H1 (cell line): ENCODE data around the gene PTEN. TPM values are rescaled to one million over a fixed set of nuclear protein-coding genes. Genes with fewer than 3 reads are reported as not detected.

Experiments used
- CTCF ChIA-PET: fragments of 300-600 bp; sonication (Branson Sonifier 250); formaldehyde crosslinking; loops from one replicate; lab custom pipeline; 2021; ENCODE audit not compliant: partially characterized antibody; lab: Charles Lee
- POLR2A ChIA-PET: fragments of 300-600 bp; sonication (Branson Sonifier 250); formaldehyde crosslinking; loops from one replicate; lab custom pipeline; 2021; ENCODE audit warnings: inconsistent platforms; ENCODE audit not compliant: partially characterized antibody; lab: Charles Lee
- DNase-seq, 2 experiments: peaks; one replicate each; pipeline versions ENCODE4 v3.0.0 to v3.0.0-alpha.2; 2010 to 2022; ENCODE audit warnings: low spot score in 2 of 2, low read depth in 1 of 2, mixed read lengths in 1 of 2
- FAIRE-seq: peaks from 2 replicates; lab custom pipeline; 2011; peaks lifted over from hg19 to GRCh38; lab: Jason Lieb, UNC
- H2AFZ ChIP-seq: 2 replicates; pipeline ENCODE4 v1.8.1; 2012; ENCODE audit warnings: low read length, inconsistent platforms
- H2AK5ac ChIP-seq: 2 replicates; pipeline ENCODE4 v1.6.1; 2013; ENCODE audit warnings: low read depth, low read length
- H2BK120ac ChIP-seq: replicated peaks from 2 replicates; pipeline ENCODE3; 2013; ENCODE audit warnings: low read depth, low read length, inconsistent platforms
- H2BK12ac ChIP-seq: 2 replicates; pipeline ENCODE4 v1.6.1; 2013; ENCODE audit warnings: low read depth, low read length
- H2BK15ac ChIP-seq: 2 replicates; pipeline ENCODE4 v1.6.1; 2013; ENCODE audit warnings: low read length
- H2BK20ac ChIP-seq: 2 replicates; pipeline ENCODE4 v1.6.1; 2013; ENCODE audit warnings: low read length
- H2BK5ac ChIP-seq: 2 replicates; pipeline ENCODE4 v1.6.1; 2013; ENCODE audit warnings: low read depth, low read length
- H3K14ac ChIP-seq: 2 replicates; pipeline ENCODE4 v1.6.1; 2013; ENCODE audit warnings: inconsistent platforms; ENCODE audit not compliant: insufficient read length
- H3K18ac ChIP-seq: 2 replicates; pipeline ENCODE4 v1.6.1; 2013; ENCODE audit warnings: low read length; ENCODE audit errors: extremely low read depth
- H3K23ac ChIP-seq: 2 replicates; pipeline ENCODE4 v1.6.1; 2013; ENCODE audit warnings: inconsistent platforms; ENCODE audit not compliant: insufficient read length
- H3K23me2 ChIP-seq: 2 replicates; pipeline ENCODE4 v1.6.1; 2013; ENCODE audit warnings: low read depth, low read length
- H3K27ac ChIP-seq: 2 replicates; pipeline ENCODE4 v1.6.1; 2011; ENCODE audit warnings: low read depth, low read length, inconsistent platforms
- H3K27me3 ChIP-seq, 4 experiments: replicated peaks in 1 of 4; 1 replicate in 1 of 4; 2 replicates in 3 of 4; pipeline versions ENCODE4 v1.6.1 to v1.8.1; 2011 to 2013; ENCODE audit warnings: low read length in 3 of 4, mild to moderate bottlenecking in 3 of 4, inconsistent platforms in 2 of 4, mixed read lengths in 2 of 4, moderate library complexity in 1 of 4; ENCODE audit not compliant: control insufficient read depth in 3 of 4, insufficient read depth in 3 of 4; ENCODE audit errors: extremely low read depth in 1 of 4
- H3K36me3 ChIP-seq, 4 experiments: 2 replicates each; pipeline versions ENCODE4 v1.6.1 to v1.8.1; 2011 to 2013; ENCODE audit warnings: mild to moderate bottlenecking in 4 of 4, low read length in 3 of 4, moderate library complexity in 2 of 4, control low read depth in 1 of 4, inconsistent platforms in 1 of 4; ENCODE audit not compliant: insufficient read depth in 4 of 4, control insufficient read depth in 2 of 4
- H3K4ac ChIP-seq: replicated peaks from 2 replicates; pipeline ENCODE3; 2013; ENCODE audit warnings: low read length, low read depth, mixed read lengths, inconsistent platforms; ENCODE audit not compliant: insufficient read length
- H3K4me1 ChIP-seq, 4 experiments: replicated peaks in 1 of 4; 1 replicate in 1 of 4; 2 replicates in 3 of 4; pipeline versions ENCODE4 v1.6.1 to v1.8.1; 2011 to 2013; ENCODE audit warnings: low read length in 3 of 4, inconsistent platforms in 2 of 4, mixed read lengths in 1 of 4; ENCODE audit not compliant: insufficient read depth in 4 of 4, control insufficient read depth in 3 of 4
- H3K4me2 ChIP-seq, 2 experiments: 2 replicates each; pipeline versions ENCODE4 v1.6.1 to v1.8.1; 2011 to 2013; ENCODE audit warnings: low read depth in 2 of 2, low read length in 2 of 2, control low read depth in 1 of 2, inconsistent platforms in 1 of 2, mild to moderate bottlenecking in 1 of 2; ENCODE audit not compliant: insufficient read depth in 1 of 2
- H3K4me3 ChIP-seq, 4 experiments: fragments of 200-600, 300-600 bp in 1 of 4; sonication (generic), shearing (Covaris generic), sonication (Bioruptor Twin) in 1 of 4; 2 replicates each; pipeline versions ENCODE4 v1.5.1 to v1.8.1; 2011 to 2016; ENCODE audit warnings: low read length in 4 of 4, low read depth in 3 of 4, control low read depth in 2 of 4, inconsistent platforms in 2 of 4, mild to moderate bottlenecking in 2 of 4, mixed read lengths in 1 of 4, moderate library complexity in 1 of 4; ENCODE audit not compliant: insufficient read depth in 2 of 4; ENCODE audit errors: extremely low read depth in 1 of 4
- H3K56ac ChIP-seq: replicated peaks from 2 replicates; pipeline ENCODE3; 2013; ENCODE audit warnings: low read depth, mild to moderate bottlenecking, mixed read lengths, low read length, inconsistent platforms; ENCODE audit not compliant: insufficient read length
- H3K79me1 ChIP-seq: 2 replicates; pipeline ENCODE4 v1.6.1; 2013; ENCODE audit warnings: low read depth, low read length, control low read depth
- H3K79me2 ChIP-seq, 2 experiments: 2 replicates each; pipeline versions ENCODE4 v1.6.1 to v1.8.1; 2012 to 2013; ENCODE audit warnings: low read length in 2 of 2, mild to moderate bottlenecking in 2 of 2, inconsistent platforms in 1 of 2; ENCODE audit not compliant: insufficient read depth in 2 of 2, control insufficient read depth in 1 of 2
- H3K9ac ChIP-seq, 4 experiments: replicated peaks in 1 of 4; 1 replicate in 1 of 4; 2 replicates in 3 of 4; pipeline versions ENCODE4 v1.6.1 to v1.8.1; 2011 to 2013; ENCODE audit warnings: low read depth in 3 of 4, low read length in 3 of 4, control low read depth in 2 of 4, mild to moderate bottlenecking in 2 of 4, moderate library complexity in 2 of 4, inconsistent platforms in 1 of 4; ENCODE audit errors: extremely low read depth in 1 of 4
- H3K9me3 ChIP-seq, 2 experiments: 2 replicates each; pipeline versions ENCODE4 v1.6.1 to v1.8.1; 2012 to 2013; ENCODE audit warnings: mild to moderate bottlenecking in 2 of 2, moderate library complexity in 2 of 2, control low read depth in 1 of 2, inconsistent platforms in 1 of 2, low read depth in 1 of 2, low read length in 1 of 2, mixed read lengths in 1 of 2; ENCODE audit not compliant: insufficient read depth in 2 of 2
- H4K20me1 ChIP-seq, 2 experiments: replicated peaks in 1 of 2; 2 replicates each; pipeline versions ENCODE3 to v1.8.1; 2011 to 2013; ENCODE audit warnings: inconsistent platforms in 2 of 2, low read length in 2 of 2, mild to moderate bottlenecking in 1 of 2; ENCODE audit not compliant: insufficient read depth in 2 of 2, control insufficient read depth in 1 of 2
- H4K5ac ChIP-seq: 2 replicates; pipeline ENCODE4 v1.6.1; 2013; ENCODE audit warnings: low read length, low read depth, mixed read lengths, inconsistent platforms; ENCODE audit not compliant: insufficient read length
- H4K8ac ChIP-seq: 2 replicates; pipeline ENCODE4 v1.8.0; 2013; ENCODE audit warnings: mild to moderate bottlenecking, moderate library complexity, low read length, inconsistent platforms; ENCODE audit not compliant: insufficient read depth; ENCODE audit errors: extremely low read depth
- H4K91ac ChIP-seq: replicated peaks from 2 replicates; pipeline ENCODE3; 2013; ENCODE audit warnings: low read length, mixed read lengths, inconsistent platforms; ENCODE audit not compliant: insufficient read length
- CREB1 ChIP-seq: IDR thresholded peaks from 2 replicates; pipeline ENCODE4 v1.6.1; 2012; ENCODE audit warnings: inconsistent platforms
- FOSL1 ChIP-seq: IDR thresholded peaks from 2 replicates; pipeline ENCODE4 v1.6.1; 2011; ENCODE audit warnings: mild to moderate bottlenecking, low read depth, low read length, moderate library complexity; ENCODE audit not compliant: insufficient read depth
- GTF2F1 ChIP-seq: IDR thresholded peaks from 2 replicates; pipeline ENCODE4 v1.6.1; 2012; ENCODE audit warnings: low read depth, low read length, improper control_type of control experiment, borderline replicate concordance
- KDM4A ChIP-seq: IDR thresholded peaks from one replicate; pipeline ENCODE4 v1.7.1; 2012; ENCODE audit warnings: low read depth, mild to moderate bottlenecking, moderate library complexity, low read length, inconsistent platforms; ENCODE audit not compliant: severe bottlenecking
- NANOG ChIP-seq: IDR thresholded peaks from 2 replicates; pipeline ENCODE4 v1.6.1; 2011; ENCODE audit warnings: low read length, low read depth, mild to moderate bottlenecking, inconsistent platforms; ENCODE audit not compliant: insufficient read depth, poor library complexity, severe bottlenecking
- SIX5 ChIP-seq: IDR thresholded peaks from 2 replicates; pipeline ENCODE4 v1.6.1; 2011; ENCODE audit warnings: mild to moderate bottlenecking, low read depth, low read length
- TAF7 ChIP-seq: optimal IDR thresholded peaks from 2 replicates; pipeline ENCODE3; 2011; ENCODE audit warnings: low read depth, mild to moderate bottlenecking, inconsistent platforms, low read length, moderate library complexity, borderline replicate concordance
- ZNF274 ChIP-seq: IDR thresholded peaks from 2 replicates; pipeline ENCODE4 v1.7.0; 2012; ENCODE audit warnings: low read length, borderline replicate concordance; ENCODE audit errors: extremely low read depth
- WGBS, 2 experiments: shearing (Covaris generic) in 1 of 2; methylation state at CpG; one replicate each; pipeline versions ENCODE4 v1.1.6 to v1.1.7; 2013 to 2015; ENCODE audit warnings: low lambda C conversion rate in 2 of 2, mixed read lengths in 2 of 2, inconsistent platforms in 1 of 2, low coverage in 1 of 2, missing lambda C conversion rate in 1 of 2; ENCODE audit not compliant: insufficient replicate concordance in 2 of 2, insufficient coverage in 1 of 2, insufficient read length in 1 of 2; ENCODE audit errors: extremely low coverage in 1 of 2, missing lambda C conversion rate in 1 of 2; 5-methylcytosine and 5-hydroxymethylcytosine counted together
- polyA plus RNA-seq, 7 experiments: library from polyadenylated mRNA; depleted of rRNA in 3 of 7; stranded (reverse) in 5 of 7; unstranded in 2 of 7; fragments of >200 nt in 5 of 7; fragments of 200-250 nt in 2 of 7; gene quantifications; 1 replicate in 5 of 7; 2 replicates in 1 of 7; 4 replicates in 1 of 7; pipeline versions ENCODE4 v1.2.1 to v1.2.3, GENCODE V29; 2011 to 2013; ENCODE audit warnings: missing spikeins in 2 of 7, mixed read lengths in 2 of 7
- total RNA-seq: library from RNA; stranded (reverse); fragmentation: NEBNext Ultra II Directional; extraction: Animal tissue kit (Norgen Biotek cat#: 25700); gene quantifications from 2 replicates; pipeline ENCODE4 v1.2.1, GENCODE V29; 2021

The PTEN gene
- total and polyA plus RNA-seq, 2 of the 8 experiments (the other 6 are each of a cell fraction or from before 2014, with no cell fraction given): 6.3 to 48.7 TPM

GRCh38 chr10:87852089-87852488 is 11.3 kb upstream of the PTEN start:
- CTCF ChIA-PET: interaction anchor here (0.6 to 4.3 kb wide), 6 partner anchors 10 to 682 kb away, joined by 3 to 25 read pairs (median 4); no protein-coding TSS in a partner anchor
- POLR2A ChIA-PET: no interaction called here
- no peak for TF ChIP-seq NANOG
- no peak for TF ChIP-seq CREB1
- TF ChIP-seq GTF2F1: no peak
- TF ChIP-seq TAF7: no peak
- no peak for TF ChIP-seq FOSL1
- no peak for TF ChIP-seq KDM4A
- no peak for TF ChIP-seq SIX5
- TF ChIP-seq ZNF274: no peak

More at GRCh38 chr10:87852089-87852488, 11.3 kb upstream of the PTEN start:
- Histone ChIP-seq H2BK12ac (no peak overlapping the region), H3K79me2 (no peaks in the 10 kb centered on the region), H2BK120ac (no peak overlapping the region), H3K79me1 (no peaks in the 10 kb centered on the region), H3K27ac (no peak overlapping the region), H3K4me1 (no peaks in the 10 kb centered on the region), H3K4ac (no peak overlapping the region), H3K9ac (no peak overlapping the region), H4K5ac (no peak overlapping the region), H3K23ac (no peak overlapping the region), H2BK15ac (no peak overlapping the region), H2AK5ac (no peak overlapping the region), H3K9me3 (no peaks in the 10 kb centered on the region), H3K36me3 (no peaks in the 10 kb centered on the region), H2BK5ac (no peak overlapping the region), H4K20me1 (no peaks in the 10 kb centered on the region), H3K14ac (no peak overlapping the region), H3K27me3 (no peaks in the 10 kb centered on the region), H3K4me2 (no peak overlapping the region), H3K23me2 (no peaks in the 10 kb centered on the region), H2BK20ac (no peak overlapping the region), H3K56ac (no peak overlapping the region), H4K8ac (no peak overlapping the region), H3K18ac (no peak overlapping the region), H2AFZ (no peak overlapping the region), H3K4me3 (no peak overlapping the region), H4K91ac (no peak overlapping the region)
- no peak for FAIRE-seq
- WGBS, 2 experiments: 100% methylated on average over 1 of the region's 1 CpG; no CpG with 5 or more reads in 1 of the 2 experiments
- no peak for DNase-seq
